CD1c-positive myeloid dendritic cell (primary cell): Measurements from ENCODE around the gene HGS.

Experiments used
- DNase-seq: peaks from one replicate; pipeline ENCODE4 v3.0.0-alpha.2; 2016; ENCODE audit errors: extremely low spot score

The HGS gene

DNA sequence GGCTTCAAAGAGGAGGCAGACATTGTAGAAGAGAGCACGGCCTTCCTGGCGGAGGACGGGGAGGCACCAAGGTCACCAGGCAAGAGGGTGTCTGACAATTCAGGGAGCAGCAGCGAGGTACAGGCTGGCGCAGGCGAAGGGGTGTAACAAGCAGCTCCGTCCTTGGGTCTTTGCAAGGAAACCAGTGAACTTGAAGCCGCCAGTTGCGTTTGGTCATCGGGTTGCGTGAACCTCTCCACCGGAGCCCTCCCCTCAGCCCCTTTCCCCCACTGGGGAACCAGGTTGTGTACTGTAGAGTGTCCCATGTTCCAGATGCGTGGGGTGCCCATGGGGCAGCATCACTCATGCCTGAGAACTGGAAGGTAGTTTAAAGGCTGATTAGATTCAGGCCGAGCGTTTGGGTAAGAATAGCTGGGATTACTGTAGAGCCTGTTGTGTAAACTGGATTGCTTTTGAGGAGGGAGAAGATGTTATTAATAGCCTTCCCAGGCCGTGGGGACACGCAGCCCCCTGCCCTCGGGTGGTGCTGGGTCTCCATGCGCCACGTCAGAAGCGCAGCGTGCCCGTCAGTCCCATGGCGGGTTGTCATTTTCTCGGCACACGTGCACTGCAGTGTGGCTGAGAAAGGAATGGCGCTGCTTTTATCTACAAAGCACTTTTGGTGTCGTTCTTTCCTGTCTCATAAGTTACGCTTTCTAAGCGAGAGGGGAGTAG is 21.9 kb downstream of the HGS start:
- no peak for DNase-seq

DNA sequence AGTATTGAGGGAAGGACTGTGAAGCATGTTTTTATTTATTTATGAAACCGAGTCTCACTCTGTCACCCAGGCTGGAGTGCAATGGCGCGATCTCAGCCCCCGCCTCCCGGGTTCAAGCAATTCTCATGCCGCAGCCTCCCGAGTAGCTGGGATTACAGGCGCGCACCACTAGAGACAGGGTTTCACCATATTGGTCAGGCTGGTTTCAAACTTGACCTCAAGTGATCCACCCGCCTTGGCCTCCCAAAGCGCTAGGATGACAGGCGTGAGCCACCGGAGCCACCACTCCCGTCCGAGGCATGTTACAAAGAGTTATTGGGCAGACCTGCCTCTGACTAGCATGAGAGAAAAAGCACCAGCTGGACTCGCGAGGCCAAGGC is 22.4 kb downstream of the HGS start:
- no peak for DNase-seq

DNA sequence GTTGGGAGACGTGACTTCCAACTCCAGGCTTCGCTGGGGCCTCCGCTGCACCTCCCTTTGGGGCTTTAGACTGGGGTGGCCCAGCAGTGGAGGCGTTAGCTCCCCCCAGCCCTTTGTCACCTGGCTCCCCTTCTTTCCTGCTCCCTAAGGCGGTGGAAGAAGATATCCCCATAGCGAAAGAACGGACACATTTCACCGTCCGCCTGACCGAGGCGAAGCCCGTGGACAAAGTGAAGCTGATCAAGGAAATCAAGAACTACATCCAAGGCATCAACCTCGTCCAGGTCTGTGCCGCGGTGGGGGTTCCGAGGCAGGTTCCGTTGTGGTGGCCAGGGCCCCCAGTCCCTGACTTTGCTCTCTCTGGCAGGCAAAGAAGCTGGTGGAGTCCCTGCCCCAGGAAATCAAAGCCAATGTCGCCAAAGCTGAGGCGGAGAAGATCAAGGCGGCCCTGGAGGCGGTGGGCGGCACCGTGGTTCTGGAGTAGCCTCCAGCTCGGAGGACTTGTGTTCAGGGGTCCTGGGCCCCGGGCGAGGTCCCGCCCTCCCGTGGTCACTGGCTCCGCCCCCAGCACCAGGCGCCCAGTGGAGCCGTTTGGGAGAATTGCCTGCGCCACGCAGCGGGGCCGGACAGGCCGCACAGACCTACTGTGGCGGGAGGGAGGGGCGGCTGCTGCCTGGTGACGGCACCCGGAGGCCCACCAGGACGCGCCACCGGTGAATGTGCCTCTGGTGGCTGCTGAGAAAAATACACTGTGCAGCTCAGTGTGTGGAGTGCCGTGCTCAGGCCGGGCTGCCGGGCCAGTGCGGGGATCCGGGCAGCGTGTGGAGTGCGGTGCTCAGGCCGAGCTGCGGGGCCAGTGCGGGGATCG is 23.2 kb downstream of the HGS start:
- no peak for DNase-seq

DNA sequence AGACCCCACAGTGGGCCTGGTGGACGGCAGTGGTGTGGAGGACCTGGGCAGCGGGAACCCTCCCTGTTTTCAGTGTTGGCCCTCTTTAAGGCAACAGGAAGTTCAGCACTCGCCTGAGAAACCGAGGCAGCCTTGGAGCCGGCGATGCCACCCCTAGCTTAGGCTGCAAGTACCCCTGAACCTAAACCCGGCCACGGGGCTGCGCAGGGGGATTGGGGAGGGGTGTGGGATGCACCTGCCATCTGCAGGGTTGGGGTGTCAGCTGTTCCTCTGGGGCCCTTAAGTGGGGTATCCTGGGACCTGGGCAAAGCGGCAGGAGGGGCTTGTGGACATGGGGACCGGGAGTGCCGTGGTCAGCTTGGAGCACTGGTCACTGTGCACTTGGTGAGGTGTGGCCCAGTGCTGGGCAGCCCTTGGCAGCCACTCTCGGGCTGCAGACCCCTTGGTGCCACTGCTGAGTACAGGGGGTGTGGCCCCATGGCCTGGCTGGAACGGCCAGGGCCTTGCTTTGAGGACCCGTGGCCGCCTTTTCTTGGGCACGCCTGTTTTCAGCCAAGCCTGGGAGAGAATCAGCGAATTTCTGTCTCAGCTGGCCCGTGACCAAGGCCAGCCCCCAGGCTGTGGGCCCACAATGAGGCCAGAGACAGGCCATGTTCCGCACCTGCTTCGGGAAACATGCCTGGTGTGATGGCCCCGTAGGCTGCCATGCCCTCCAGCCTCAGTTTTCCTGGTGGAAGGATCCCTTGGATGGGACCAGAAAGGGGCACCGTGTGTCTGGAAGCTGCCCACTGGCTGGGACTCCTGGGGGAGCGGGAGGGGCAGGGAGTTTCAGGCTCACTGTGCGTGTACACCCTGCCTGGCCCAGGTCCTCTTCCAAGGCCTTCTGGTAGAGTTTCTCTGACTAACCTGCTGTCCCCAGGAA is 24.2 kb downstream of the HGS start:
- no peak for DNase-seq

DNA sequence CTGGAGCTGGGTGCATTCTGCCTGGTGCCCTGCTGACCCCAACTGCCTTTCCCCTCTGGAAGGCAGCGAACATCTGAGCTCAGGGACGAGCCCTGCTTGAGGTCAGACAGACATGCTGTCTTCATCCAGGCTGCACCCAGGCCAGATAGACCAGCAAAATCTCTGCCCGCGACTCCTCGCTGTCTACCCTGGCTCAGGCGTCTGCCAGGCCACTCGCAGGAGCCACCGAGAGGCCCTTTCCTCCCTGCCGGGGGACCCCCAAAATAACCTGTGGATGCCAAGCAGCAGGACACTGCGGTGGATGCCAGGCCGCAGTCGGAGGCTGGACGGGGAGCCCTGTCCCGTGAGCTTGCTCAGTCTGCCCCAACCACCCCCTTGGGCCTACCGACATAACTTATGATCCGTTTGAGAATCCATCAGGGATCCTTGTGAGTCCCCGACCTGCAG is 25.0 kb downstream of the HGS start:
- DNase-seq = no peak

DNA sequence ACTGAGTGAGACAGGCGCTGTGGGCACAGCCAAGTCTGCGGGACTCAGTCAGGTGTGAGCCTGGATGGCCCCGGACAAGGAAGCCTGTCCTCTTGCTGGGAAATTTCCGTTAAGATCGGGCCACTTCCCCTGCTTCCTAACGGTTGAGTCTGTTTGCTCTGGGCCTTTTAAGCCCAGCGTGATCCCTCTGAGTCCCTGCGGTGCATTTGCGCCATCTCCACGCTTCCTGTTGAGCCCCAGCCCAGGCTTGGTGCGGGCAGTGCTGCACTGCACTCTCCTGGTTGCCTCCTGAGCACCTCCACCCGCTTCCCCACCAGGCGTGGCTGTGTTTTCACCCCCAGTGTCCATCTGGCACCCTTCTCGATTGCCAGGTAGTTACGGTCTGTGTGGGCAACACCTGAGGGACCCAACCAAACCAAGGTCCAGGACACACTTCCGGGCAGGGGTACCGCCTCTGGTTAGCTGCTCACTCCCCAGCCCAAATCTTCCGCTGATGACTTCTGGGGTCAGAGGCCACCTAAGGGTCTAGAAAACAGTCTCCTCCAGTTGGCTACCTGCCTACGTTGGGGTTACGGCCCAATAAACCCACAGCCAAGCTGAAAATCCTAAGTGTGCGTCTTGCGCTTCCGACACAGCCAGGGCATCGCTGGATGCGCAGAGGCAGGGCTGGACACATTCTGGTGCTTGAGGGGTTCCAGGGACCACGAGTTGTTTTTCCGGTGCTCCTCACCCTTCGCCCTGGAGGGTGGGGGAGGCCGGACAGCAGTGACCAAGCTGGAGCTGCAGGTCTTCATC is 26.9 kb downstream of the HGS start:
- peak; percentile 35 for DNase-seq

DNA sequence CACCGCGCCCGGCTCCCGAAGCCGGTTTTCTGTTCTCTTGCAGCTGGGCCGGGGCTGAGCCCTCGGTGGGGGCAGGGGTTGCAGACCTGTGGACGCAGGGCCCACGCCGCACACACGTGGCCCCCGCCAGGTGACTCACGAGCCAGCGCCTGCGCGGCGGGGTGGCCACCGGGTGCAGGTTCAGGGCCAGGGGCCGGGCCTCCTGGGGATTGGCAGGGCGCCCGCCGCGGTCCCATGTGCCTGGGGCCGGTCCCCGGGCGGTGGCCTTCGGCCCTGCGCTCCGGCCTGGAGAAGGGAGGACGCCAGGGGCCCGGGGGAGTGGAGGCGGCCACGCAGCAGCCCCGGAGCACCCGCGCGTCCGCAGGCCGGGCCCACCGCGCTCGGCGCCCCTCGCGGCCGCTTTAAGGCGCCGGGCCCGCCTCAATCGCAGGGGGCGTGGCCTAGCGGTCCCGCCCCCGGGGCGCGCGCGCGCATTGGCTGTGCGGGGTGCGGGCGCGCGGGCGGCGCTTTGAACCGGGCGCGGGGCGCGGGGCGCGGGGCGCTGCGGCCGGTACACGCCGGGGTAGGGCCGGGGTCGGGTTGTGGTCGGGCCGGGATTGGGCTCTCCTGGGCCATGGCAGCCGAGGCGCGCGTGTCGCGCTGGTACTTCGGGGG is 28.1 kb downstream of the HGS start, which contains the start of gene SLC25A10:
Gene SLC25A10 (plus strand): TSS at position 471 of the 654 bp plus-strand sequence. CDS start 143 bp downstream, at position 614.
- peak; percentile 88 for DNase-seq

DNA sequence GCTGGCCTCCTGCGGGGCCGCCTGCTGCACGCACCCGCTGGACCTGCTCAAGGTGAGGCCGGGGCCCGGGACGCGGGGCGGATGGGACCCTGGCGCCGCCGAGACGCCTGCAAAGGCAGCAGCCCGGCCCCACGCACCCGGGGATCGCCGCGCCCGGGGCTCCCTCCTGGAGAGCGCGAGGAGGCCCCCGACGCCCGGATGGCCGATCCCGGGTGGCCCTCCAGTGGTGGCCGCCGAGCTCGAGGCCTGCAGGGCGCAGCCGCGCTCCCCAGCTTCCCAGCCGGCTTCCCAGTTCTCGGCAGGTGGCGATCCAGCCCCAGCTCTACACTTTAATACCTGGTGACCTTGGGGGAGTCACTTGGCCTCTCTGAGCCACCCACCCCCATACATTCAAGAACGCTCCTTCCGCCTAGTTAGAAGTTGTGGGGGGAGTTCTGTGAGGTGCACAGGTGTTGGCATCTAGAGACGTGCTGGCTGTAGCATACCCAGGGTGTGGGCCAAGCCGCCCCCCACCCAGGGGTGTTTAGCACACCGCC is 28.7 kb downstream of the HGS start:
- no peak for DNase-seq

DNA sequence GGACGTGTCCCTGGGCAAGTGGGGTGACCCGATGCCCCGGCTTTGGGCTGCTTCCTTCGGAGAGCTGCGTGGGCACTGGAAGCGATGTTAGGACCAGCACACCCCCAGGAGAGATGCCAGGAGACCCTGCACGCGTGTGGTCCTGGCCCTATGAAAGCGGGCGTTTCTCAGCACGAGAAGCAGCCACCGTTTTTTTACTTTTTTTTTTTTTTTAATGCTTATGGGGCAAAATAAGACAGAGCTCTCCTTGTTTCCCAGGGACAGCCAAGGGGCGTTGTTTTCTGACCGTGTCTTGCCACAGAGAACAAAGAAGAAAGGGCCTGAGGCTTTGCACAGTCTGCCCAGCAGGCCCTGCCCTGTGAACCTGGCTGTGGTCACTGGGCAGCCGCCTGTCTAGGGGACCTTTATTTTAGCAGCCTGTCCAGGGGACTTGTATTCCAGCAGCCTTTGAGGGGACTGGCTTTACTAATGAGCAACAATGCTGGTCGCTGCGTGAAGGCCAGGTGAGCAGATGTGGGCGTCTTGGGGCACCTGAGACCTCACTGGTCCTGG is 29.3 kb downstream of the HGS start:
- no peak for DNase-seq

DNA sequence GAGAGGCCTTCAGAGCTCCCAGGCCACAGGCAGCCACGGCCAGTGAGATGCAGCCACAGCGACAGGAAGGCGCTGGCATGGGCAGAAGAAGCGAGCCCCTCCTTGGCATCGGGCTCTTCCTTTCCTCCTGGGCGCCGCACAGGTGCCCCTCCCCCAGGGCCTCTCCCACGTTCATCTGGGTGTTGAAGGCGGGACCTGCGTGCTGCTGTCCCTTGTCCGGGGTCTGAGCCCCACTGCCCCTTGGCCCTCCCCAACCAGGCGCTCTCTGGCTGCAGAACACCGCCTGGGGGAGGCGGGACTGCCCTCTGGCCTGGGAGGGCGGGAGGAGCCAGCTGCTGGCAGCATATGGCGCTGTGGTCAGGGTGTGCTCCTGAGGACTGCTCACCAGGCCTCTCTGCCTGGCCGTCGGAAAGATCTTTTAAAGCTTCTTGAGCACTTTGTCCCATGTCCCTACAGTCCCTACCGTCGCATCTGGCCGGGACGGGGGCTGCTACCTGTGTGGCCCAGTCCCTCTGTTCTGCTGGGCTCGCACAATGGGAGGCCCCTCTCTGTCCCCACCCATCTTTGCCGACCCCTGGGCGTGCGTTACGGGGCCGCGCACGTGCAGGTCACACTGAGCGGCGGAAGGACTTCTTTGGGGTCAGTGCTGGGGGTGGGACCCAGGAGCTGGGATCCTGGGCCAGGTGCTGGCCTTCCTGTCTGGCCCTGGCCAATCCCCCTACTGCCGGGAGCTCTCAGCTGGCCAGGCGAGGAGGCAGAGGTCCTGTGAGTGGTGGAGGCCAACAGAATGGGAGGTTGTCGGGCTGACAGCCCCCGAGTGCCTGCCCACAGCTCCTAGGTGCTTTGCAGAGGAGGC is 30.0 kb downstream of the HGS start:
- no peak for DNase-seq

DNA sequence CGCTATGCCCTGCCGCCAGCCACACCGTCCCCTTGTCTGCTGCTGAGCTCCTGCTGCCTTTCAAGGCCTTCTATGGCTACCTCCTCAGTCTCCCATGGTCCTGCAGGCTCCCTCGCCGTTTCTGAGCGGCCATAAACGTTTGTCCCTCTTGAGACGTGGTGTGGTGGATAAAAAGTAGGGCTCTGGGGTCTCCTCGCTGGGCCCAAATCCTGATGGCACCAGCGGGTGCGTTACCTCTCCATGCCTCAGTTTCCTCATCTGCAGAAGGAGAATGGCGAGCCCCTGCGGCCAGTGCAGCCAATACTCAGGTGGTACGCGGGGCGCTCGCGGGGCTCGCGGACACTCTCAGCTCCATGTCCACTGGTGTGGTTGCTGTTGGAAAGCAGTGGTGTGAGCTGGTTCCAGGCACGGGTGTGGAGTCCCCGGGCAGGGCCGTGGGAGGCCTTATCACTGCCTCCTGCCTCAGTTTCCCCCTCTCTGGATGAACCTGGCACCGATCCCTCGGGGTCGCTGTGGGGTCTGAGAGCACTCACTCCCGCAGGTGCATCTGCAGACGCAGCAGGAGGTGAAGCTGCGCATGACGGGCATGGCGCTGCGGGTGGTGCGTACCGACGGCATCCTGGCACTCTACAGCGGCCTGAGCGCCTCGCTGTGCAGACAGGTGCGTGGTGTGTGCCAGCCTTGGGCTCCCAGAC is 30.7 kb downstream of the HGS start:
- DNase-seq = no peak

DNA sequence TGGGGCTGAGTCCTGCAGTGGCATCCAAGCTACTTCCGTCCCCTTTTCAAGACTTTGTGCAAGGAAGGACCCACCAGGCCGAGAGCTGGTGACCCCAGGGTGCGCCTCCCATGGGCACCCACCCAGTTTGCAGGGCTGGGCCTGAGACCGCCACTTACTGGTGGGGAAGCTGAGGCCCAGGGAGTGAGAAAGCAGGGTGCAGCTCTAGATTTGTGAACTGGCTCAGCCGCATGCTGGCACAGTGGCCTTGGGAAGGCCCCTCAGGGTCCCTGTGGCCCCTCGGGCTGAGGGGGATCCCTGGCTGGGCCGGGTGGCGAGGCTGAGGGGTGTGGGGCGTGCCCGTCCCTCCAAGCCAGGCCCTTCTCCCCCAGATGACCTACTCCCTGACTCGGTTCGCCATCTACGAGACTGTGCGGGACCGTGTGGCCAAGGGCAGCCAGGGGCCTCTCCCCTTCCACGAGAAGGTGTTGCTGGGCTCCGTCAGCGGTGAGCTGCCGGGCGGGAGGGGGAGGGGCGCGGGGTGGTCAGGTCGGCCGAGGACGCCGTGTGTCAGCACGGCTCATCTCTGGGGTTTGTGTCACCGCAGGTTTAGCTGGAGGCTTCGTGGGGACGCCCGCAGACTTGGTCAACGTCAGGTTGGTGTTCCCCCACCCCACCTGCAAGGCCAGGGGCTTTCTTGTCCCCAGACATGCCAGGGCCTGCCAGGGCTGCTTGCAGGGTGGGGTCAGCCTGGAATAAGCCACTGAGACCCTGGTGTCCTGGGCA is 31.5 kb downstream of the HGS start:
- DNase-seq = no peak

DNA sequence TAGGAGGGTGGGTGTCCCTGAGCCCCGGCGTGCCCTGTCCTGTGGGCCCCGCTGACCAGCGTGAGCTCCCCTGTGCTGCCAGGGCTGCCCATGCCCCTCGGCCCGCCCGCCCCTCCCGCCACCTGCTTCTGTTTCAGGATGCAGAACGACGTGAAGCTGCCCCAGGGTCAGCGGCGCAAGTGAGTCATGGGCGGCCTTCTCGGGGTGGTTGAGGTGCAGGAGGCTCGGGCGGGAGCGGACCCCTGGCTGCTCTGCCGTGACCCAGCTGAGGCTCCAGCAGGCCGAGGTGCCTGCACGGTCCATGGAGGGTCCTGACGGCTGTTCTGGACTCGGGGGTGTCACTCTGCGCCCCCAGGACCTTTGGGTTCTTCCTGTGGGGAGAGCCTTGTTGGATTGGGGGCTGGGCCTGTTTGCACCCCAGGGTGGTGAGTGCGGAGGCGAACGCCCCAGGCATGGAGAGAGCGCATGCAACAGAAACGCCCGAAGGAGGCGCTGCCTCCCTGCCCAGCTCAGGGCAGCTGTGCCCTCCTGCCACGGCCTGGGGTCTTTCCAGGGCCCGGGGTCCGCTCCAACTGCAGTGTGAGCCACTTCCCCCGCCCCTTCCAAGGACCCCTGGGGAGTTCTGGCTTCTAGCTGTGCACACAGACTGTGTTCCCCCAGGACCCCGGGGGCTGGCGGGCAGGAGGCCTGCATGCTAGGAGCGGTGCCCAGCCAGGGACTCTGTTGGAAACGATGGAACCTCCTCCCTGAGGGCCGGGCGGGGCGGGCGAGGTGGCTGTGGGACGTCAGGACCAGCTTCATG is 32.3 kb downstream of the HGS start:
- no peak for DNase-seq

DNA sequence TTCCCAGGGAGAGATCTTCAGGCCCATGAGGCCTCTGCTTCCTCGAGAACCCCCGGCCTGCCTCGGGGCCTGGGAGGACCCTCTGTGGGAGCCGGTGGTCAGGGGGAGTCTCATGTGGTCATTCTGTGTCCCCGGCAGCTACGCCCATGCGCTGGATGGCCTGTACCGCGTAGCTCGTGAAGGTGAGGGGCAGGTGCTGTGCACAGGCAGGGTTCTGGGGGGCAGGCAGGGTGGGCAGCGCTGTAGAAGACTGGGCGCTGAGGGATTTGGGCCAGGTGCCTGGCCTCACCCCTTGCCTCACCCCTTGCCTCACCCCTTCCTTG is 32.8 kb downstream of the HGS start:
- DNase-seq = no peak

DNA sequence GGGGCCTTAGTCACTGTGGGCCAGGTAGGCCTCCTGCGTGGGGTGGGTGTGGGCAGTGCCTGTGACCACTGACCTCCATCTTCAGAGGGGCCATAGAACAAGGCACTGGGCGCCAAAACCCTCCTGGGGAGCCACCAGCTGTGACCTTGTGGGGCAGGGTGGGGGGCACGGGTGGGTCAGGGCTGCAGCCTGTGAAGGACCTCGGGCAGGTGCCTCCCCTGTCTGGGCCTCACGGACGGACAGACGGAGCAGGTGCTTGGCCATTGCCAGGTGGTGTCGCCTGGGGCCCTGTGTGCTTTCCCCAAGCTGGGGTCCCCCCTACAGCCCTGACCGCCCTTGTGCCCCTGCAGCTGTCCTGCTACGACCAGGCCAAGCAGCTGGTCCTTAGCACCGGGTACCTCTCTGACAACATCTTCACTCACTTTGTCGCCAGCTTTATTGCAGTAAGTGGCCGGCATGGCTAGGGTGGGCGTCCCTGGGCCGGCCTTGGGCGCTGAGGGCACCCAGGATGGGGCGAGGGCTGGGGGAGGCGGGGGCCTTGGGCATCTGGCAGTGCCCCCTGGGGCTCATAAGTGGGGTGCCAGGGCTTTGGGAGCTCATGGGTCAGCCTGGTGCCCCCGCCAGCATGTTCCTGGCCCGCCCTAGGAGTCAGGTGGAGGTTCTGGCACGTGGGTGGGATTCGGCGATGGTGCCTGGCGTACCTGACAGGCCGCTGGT is 33.4 kb downstream of the HGS start:
- no peak for DNase-seq

DNA sequence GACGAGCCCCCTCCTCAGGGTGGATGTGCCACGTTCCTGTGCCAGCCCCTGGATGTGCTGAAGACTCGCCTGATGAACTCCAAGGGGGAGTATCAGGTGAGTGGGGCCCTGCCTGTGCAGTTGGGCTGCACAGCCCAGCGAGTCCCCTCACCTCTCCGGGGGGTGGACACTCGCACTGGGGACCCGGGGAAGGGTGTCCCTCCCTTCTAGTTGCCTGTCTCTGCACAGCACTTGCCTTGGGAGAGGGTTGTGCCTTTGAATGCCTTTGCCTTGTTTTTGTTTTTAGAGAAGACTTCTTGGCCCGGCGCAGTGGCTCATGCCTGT is 33.9 kb downstream of the HGS start:
- DNase-seq = no peak
